GM12878 (cell line): ENCODE measurements around the gene UNC45A. TPM values are rescaled to one million over a fixed set of nuclear protein-coding genes. Genes with fewer than 3 reads are reported as not detected.

Source experiments
- BRCA1 ChIP-seq: IDR thresholded peaks from 2 replicates; pipeline ENCODE4 v1.6.1; 2011; ENCODE audit warnings: low read depth, low read length, improper control_type of control experiment
- CREM ChIP-seq: IDR thresholded peaks from 2 replicates; pipeline ENCODE4 v1.6.1; 2014; ENCODE audit warnings: antibody characterized with exemption, low read depth
- DPF2 ChIP-seq: fragments of 450-650 bp; IDR thresholded peaks from 2 replicates; pipeline ENCODE4 v1.6.1; 2017; ENCODE audit warnings: mild to moderate bottlenecking
- EP300 ChIP-seq, 2 experiments: fragments of 150-350 bp in 1 of 2; IDR thresholded peaks; 2 replicates each; pipeline ENCODE4 v1.6.1; 2011 to 2012; ENCODE audit warnings: low read depth in 2 of 2, low read length in 2 of 2, borderline replicate concordance in 1 of 2, improper control_type of control experiment in 1 of 2, inconsistent platforms in 1 of 2; ENCODE audit not compliant: control insufficient read depth in 1 of 2
- GATAD2B ChIP-seq: fragments of 450-650 bp; conservative IDR thresholded peaks from 2 replicates; pipeline ENCODE4 v1.6.1; 2017; ENCODE audit warnings: low read depth, mild to moderate bottlenecking, moderate library complexity
- IRF5 ChIP-seq: fragments of 450-650 bp; IDR thresholded peaks from 2 replicates; pipeline ENCODE4 v1.6.1; 2017; ENCODE audit warnings: borderline replicate concordance
- MTA2 ChIP-seq: fragments of 450-650 bp; IDR thresholded peaks from 2 replicates; pipeline ENCODE4 v1.6.1; 2016; ENCODE audit warnings: low read depth, mild to moderate bottlenecking, moderate library complexity
- PBX3 ChIP-seq: IDR thresholded peaks from 2 replicates; pipeline ENCODE4 v1.6.1; 2011; ENCODE audit warnings: mild to moderate bottlenecking, low read depth, low read length, moderate library complexity; ENCODE audit not compliant: insufficient replicate concordance
- PML ChIP-seq: IDR thresholded peaks from 2 replicates; pipeline ENCODE4 v1.6.1; 2012; ENCODE audit warnings: low read length, inconsistent platforms
- POLR2AphosphoS5 ChIP-seq: IDR thresholded peaks from 2 replicates; pipeline ENCODE4 v1.6.1; 2011; ENCODE audit warnings: mild to moderate bottlenecking, low read length, inconsistent platforms
- POU2F2 ChIP-seq: IDR thresholded peaks from 3 replicates; pipeline ENCODE4 v1.6.1; 2011; ENCODE audit warnings: low read depth, mild to moderate bottlenecking, low read length, borderline replicate concordance
- RFX5 ChIP-seq: IDR thresholded peaks from 2 replicates; pipeline ENCODE4 v1.6.1; 2011; ENCODE audit warnings: low read depth, low read length, improper control_type of control experiment
- SMARCA5 ChIP-seq: fragments of 450-650 bp; IDR thresholded peaks from 2 replicates; pipeline ENCODE4 v1.6.1; 2017; ENCODE audit warnings: mild to moderate bottlenecking
- TCF7 ChIP-seq: IDR thresholded peaks from 2 replicates; pipeline ENCODE4 v1.6.1; 2014; ENCODE audit warnings: antibody characterized with exemption, borderline replicate concordance
- YY1 ChIP-seq: IDR thresholded peaks from 2 replicates; pipeline ENCODE4 v1.6.1; 2011; ENCODE audit warnings: low read depth, mild to moderate bottlenecking, low read length
- ZBTB4 ChIP-seq: fragments of 450-650 bp; formaldehyde crosslinking; IDR thresholded peaks from 2 replicates; pipeline ENCODE4 v1.4.0; 2022; ENCODE audit warnings: mild to moderate bottlenecking, moderate library complexity
- ZNF592 ChIP-seq: fragments of 450-650 bp; IDR thresholded peaks from 2 replicates; pipeline ENCODE4 v1.6.1; 2017; ENCODE audit warnings: mild to moderate bottlenecking, moderate library complexity
- ZNF622 ChIP-seq: fragments of 450-650 bp; IDR thresholded peaks from 2 replicates; pipeline ENCODE4 v1.6.1; 2017; ENCODE audit warnings: mild to moderate bottlenecking, inconsistent platforms
- polyA plus RNA-seq, 11 experiments: library from polyadenylated mRNA; depleted of rRNA in 4 of 11; unstranded in 6 of 11; stranded (reverse) in 5 of 11; fragments of >200 nt; fragmentation: Nextera tagmentation in 4 of 11; fragmentation: Illumina TruSeq in 1 of 11; extraction: Ambion mirVana in 4 of 11; extraction: Trizol in 1 of 11; gene quantifications; 1 replicate in 1 of 11; 2 replicates in 10 of 11; pipeline versions ENCODE4 v1.2.1 to v1.2.3, GENCODE V29; 2011 to 2016; ENCODE audit warnings: inconsistent platforms in 2 of 11, missing spikeins in 2 of 11, low read depth in 1 of 11
- total RNA-seq, 4 experiments: library from RNA; depleted of rRNA in 3 of 4; stranded (reverse); fragments of >200 nt in 3 of 4; fragmentation: Illumina TruSeq in 1 of 4; extraction: Trizol in 1 of 4; gene quantifications; 2 replicates each; pipeline versions ENCODE4 v1.2.1 to v1.2.3, GENCODE V29; 2013 to 2021

UNC45A gene
- total and polyA plus RNA-seq, 10 of the 15 experiments (the other 5 are each of a cell fraction or from before 2014, with no cell fraction given): 10.3 to 57.8 (median 40.5) TPM

GRCh38 chr15:90954712-90955623 is 19.9 kb downstream of the UNC45A start, which contains the start of gene RCCD1 (continued):
- TF ChIP-seq ZBTB4 (CRISPR knock-in tag): no peak
- TF ChIP-seq TCF7: no peak
- TF ChIP-seq YY1: peak; percentile 71; the same call in 1 of the 2 replicates
- peak; percentile 93 for TF ChIP-seq POLR2AphosphoS5
- no peak for TF ChIP-seq MTA2
- peak; percentile 95 for TF ChIP-seq GATAD2B
- peak; percentile 77; the same call in 1 of the 2 replicates for TF ChIP-seq SMARCA5
- no peak; a peak in 1 of 4 replicates for TF ChIP-seq EP300 (IDR thresholded peaks at IDR 0.05; ENCODE audit: borderline replicate concordance in 1 of 2, control insufficient read depth in 1 of 2, low read depth in 2 of 2, low read length in 2 of 2)
- no peak for TF ChIP-seq ZNF592
- TF ChIP-seq ZNF622: no peak
- TF ChIP-seq CREM: peak; percentile 70
- no peak for TF ChIP-seq PBX3
- no peak for TF ChIP-seq IRF5
- TF ChIP-seq DPF2: peak; percentile 87
- peak; percentile 59; the same call in 2 of the 3 replicates for TF ChIP-seq POU2F2
- TF ChIP-seq PML: no peak
- no peak for TF ChIP-seq BRCA1
- no peak for TF ChIP-seq RFX5
